ENCODE measurements around the gene BMP7.

- TF ChIP-seq SUZ12 (IDR thresholded peaks at IDR 0.05; ENCODE audit: extremely low read depth, insufficient read depth, insufficient read length) (no peak), ZNF274 (IDR thresholded peaks at IDR 0.05; ENCODE audit: low read depth, low read length) (no peak)
Measured at GRCh38 chr20:57194154-57194553, 72.3 kb downstream of the BMP7 start.
